Stimulated activated CD8-positive, alpha-beta memory T cell treated with anti-CD3 and anti-CD28 coated beads, Interleukin-12 subunit alpha, Interleukin-12 subunit beta, amount 100 ng/mL, for 1 hour (primary cell): ENCODE measurements around the gene CARD14.
"Not testable (repeated sequence)": the region's sequence is repeated elsewhere in the genome, so short reads cannot be mapped to it uniquely, and the experiment has no call there.

Experiments used
- DNase-seq: peaks from one replicate; pipeline ENCODE4 v3.0.0-alpha.2; 2020; ENCODE audit warnings: low read depth

CARD14 gene

GRCh38 chr17:80183581-80184422 is 14.0 kb downstream of the CARD14 start:
- DNase-seq, result no peak

GRCh38 chr17:80184423-80184714 is 14.5 kb downstream of the CARD14 start:
- no peak for DNase-seq

DNA sequence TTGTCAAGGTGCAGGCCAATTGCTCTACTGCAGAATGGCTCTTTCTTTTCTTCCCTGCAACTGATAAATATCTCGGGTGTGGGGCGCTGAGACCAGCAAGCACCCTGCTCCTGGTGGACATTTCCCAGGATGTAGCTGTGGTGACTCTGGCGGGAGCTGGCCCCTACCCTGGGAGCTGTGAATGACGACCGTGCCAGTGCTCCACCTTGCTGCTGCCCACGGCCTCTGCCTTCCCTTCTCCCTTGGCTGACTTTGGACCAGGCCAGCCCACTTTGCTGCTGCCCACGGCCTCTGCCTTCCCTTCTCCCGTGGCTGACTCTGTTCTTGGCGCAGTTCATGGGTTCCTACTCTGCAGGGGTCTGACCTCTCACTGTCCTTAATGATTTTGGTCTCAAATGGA is 16.1 kb downstream of the CARD14 start:
- DNase-seq, result no peak

- DNase-seq, result no peak
Observed at GRCh38 chr17:80187090-80187489, 17.3 kb downstream of the CARD14 start.

DNA sequence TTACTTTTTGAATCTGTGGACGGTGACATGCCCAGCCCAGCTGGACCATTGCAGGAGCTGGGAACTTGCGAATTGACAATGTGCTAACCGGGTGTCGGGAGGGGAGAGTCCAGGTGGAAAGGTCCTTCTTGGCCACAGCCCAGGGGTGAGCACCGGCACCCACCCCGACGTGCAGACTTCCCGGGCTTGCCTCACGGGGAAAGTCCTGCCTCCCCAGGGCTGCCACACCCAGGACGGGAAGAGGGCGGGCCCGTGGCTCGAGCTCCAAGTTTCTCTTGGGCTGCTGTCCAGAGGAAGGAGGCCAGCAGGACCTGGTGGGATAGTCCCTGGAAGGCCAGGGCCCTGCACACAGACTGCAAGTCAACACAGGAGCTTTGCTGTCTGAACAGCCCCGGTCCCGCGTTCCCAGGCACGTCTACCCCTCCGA is 17.7 kb downstream of the CARD14 start:
- no peak for DNase-seq

GRCh38 chr17:80189611-80190010 is 19.8 kb downstream of the CARD14 start:
- no peak for DNase-seq

GRCh38 chr17:80190716-80191115 is 20.9 kb downstream of the CARD14 start:
- DNase-seq, result no peak

GRCh38 chr17:80191192-80191591 is 21.4 kb downstream of the CARD14 start:
- no peak for DNase-seq

- no peak for DNase-seq
Observed at GRCh38 chr17:80191865-80192661, 22.2 kb downstream of the CARD14 start.

GRCh38 chr17:80195141-80195540 is 25.3 kb downstream of the CARD14 start:
- no peak for DNase-seq

DNA sequence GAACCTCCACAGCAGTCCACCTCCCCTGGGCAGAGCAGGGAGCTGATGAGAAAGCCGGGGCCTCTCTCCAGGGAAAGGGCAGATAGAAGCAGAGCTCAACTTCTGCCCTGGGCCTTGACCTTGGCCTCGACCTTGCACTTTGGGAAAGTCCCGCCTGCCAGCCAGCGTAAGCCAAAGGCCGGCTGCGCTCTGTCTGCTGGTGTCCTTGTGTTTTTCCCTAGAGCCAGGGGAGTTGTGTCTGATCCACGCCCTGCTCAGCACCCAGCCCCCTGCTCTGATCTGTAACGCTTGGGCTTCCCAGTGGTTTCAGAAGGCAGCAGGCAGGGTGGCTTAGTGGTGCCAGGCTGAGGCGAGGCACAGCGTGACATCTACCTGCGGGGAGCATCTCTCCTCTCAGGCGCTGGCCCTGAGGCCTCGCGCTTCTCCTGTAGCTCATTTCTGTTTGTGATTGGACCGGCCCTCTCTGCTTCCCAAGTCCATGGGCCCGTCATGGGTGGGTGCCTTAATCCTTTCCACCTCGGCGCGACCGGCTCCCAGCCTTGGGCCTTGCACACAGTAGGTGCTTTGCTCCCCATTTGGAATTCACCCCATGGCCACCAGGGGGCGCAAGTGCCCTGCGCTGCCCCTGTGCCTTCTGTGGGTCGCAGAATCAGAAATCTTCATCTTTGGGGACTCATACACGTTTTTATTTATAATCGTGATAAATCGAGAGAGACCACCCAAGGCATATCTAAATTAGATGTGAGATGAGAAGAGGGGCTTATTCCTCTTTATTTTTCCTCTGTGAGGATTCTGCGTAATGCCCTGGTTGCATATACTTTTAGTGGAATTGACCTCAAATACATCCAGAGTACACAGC is 26.1 kb downstream of the CARD14 start:
- peak; percentile 37 for DNase-seq

DNA sequence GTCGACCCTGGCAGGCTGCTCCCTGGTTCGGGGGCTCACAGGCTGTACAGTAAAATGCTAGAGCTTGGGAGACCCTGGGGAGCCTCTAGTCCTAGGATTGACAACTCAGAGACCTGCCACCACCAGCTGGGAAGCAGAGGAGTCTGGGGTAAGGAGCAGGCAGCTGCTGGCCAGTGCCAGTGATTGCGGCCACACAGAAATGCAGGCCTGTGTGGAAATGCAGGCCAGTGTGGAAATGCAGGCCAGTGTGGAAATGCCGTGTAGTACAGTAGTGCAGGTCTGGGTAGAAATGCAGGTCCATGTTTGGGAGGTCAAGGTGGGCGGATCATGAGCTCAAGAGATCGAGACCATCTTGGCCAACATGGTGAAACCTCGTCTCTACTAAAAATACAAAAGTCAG is 26.8 kb downstream of the CARD14 start:
- DNase-seq, result no peak

GRCh38 chr17:80198144-80198661 is 28.4 kb downstream of the CARD14 start:
- DNase-seq, result no peak

DNA sequence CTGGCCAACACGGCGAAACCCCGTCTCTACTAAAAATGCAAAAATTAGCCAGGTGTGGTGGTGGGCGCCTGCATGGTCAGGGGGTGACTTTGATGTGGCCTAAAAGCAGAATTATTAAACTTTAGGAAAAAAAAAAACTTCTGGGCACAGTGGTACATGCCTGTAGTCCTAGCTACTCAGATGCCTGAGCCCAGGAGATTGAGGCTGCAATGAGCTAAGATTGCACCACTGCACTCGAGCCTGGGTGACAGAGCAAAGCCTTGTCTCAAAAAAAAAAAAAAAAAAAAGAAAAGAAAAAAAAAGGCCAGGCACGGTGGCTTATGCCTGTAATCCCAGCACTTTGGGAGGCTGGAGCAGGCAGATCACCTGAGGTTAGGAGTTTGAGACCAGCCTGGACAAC is 29.5 kb downstream of the CARD14 start:
- DNase-seq, result not testable (repeated sequence)

GRCh38 chr17:80201446-80201845 is 31.6 kb downstream of the CARD14 start:
- no peak for DNase-seq

- DNase-seq, result no peak
Observed at GRCh38 chr17:80202197-80202596, 32.4 kb downstream of the CARD14 start.

DNA sequence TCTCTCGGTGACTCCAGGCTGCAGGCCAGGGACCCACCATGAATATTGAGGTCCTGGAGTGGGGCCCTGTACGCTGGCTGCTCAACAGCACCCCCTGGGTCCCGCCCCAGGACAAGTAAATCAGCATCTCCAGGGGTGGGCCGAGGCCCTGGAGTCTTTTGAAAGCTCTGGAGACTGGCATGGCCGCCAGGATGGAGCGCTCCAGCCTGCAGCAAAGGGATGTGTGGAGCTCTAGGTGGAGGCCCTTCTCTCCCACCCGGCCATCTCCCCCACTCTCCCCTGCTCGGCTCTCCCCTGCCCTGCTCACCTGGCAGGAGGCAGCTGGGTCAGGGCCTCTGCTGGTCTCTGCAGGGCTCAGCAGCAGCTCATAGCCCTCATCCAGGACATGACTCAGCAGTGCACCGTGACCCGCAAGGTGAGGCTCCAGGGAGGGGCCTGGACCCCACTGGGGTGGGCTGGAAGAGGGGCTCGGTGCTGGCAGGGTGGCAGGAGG is 33.7 kb downstream of the CARD14 start:
- DNase-seq, result no peak

- DNase-seq, result no peak
Observed at GRCh38 chr17:80204626-80205468, 35.0 kb downstream of the CARD14 start.

DNA sequence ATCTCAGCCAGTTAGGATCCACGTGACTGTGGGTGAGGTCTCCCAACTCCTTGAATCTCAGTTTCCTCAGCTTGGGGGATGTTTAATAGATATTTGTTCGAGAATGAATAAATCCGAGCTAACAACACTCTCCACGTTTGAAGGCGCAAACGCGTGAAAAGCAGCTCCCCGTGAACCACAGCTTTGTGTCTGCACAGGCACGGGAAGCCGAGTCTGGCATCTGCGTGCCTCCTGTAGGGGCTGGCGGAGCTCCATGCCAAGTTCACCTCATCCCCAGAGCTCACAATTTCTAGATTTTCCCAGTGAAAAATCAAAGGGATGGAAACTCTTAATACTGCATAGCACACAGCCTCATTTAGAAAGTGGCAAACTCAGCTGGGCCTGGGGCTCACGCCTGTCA is 36.0 kb downstream of the CARD14 start:
- DNase-seq, result no peak

DNA sequence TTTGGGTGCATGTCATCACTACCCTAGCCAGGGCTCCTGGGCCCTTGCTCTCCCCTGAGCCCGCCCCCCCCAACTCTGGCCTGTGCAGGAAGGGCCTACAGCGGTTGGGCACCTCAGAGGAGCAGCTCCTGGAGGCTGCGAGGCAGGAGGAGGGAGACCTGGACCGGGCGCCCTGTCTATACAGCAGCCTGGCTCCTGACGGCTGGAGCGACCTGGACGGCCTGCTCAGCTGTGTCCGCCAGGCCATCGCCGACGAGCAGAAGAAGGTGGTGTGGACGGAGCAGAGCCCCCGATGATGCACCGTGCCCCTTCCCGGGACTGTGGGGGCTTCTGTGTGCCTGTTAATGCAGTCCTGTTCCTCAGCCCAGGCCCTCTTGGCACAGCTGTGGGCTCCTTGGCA is 38.2 kb downstream of the CARD14 start:
- no peak for DNase-seq

DNA sequence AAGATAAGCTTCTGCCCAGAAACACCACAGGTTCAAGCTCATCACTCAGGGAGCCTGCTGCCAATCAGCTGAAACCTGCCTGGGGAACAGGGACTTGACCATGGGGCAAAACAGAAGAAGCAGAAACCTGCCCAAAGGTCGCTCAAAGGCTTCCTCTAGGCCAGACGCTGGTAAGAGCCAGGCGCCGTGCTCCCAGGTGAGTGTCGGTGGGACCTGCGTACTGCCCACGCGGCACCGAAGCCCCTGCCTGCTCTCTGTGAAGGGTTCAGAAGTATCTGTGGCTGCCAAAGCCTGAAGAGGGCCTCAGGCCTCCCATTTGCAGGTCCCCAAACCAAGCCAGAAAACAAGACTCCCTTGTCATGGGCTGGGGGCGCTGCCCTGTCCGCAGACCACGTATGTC is 39.9 kb downstream of the CARD14 start:
- DNase-seq, result no peak
